SK-N-SH treated with all-trans-retinoic acid at 6 μM for 48 hours (cell line): Measurements from ENCODE around the gene CLPSL2.

ENCODE experiments used
- CREB5 ChIP-seq: fragments of 250-450 bp; sonication (Bioruptor Pico); IDR thresholded peaks from 2 replicates; pipeline ENCODE4 v1.5.1; 2020; ENCODE audit warnings: low read depth, mild to moderate bottlenecking, moderate library complexity
- ISL1 ChIP-seq: fragments of 250-450 bp; sonication (Bioruptor Pico); IDR thresholded peaks from 2 replicates; pipeline ENCODE4 v2.1.2; 2022; ENCODE audit warnings: mild to moderate bottlenecking, moderate library complexity
- OSR1 ChIP-seq: fragments of 250-450 bp; sonication (Bioruptor Pico); IDR thresholded peaks from 2 replicates; pipeline ENCODE4 v1.8.0; 2022; ENCODE audit warnings: moderate library complexity, mild to moderate bottlenecking, inconsistent platforms
- PATZ1 ChIP-seq: fragments of 250-450 bp; sonication (Bioruptor Pico); IDR thresholded peaks from 2 replicates; pipeline ENCODE4 v1.8.0; 2020; ENCODE audit warnings: mild to moderate bottlenecking, moderate library complexity, borderline replicate concordance
- TCF4 ChIP-seq: fragments of 250-450 bp; sonication (Bioruptor Pico); IDR thresholded peaks from 2 replicates; pipeline ENCODE4 v1.8.0; 2021; ENCODE audit warnings: mild to moderate bottlenecking, moderate library complexity, borderline replicate concordance
- TOX ChIP-seq: fragments of 250-450 bp; sonication (Bioruptor Pico); IDR thresholded peaks from 2 replicates; pipeline ENCODE4 v1.8.0; 2021; ENCODE audit warnings: mild to moderate bottlenecking, moderate library complexity, borderline replicate concordance
- TSHZ2 ChIP-seq: fragments of 250-450 bp; sonication (Bioruptor Pico); IDR thresholded peaks from 2 replicates; pipeline ENCODE4 v1.5.0; 2020; ENCODE audit warnings: mild to moderate bottlenecking, moderate library complexity
- ZFP3 ChIP-seq: fragments of 250-450 bp; sonication (Bioruptor Pico); IDR thresholded peaks from 2 replicates; pipeline ENCODE4 v1.5.0; 2020; ENCODE audit warnings: mild to moderate bottlenecking, moderate library complexity
- ZFP30 ChIP-seq: fragments of 450-650 bp; formaldehyde crosslinking; IDR thresholded peaks from 2 replicates; pipeline ENCODE4 v1.5.0; 2022; ENCODE audit warnings: mild to moderate bottlenecking, moderate library complexity

GRCh38 chr6:35801148-35801547 lies 24.8 kb downstream of the CLPSL2 start:
- TF ChIP-seq ZFP30 (no peak), ZFP3 (no peak), TSHZ2 (CRISPR knock-in tag) (no peak), CREB5 (CRISPR knock-in tag) (no peak), TOX (CRISPR knock-in tag) (no peak), ISL1 (CRISPR knock-in tag) (no peak), OSR1 (CRISPR knock-in tag) (no peak), PATZ1 (CRISPR knock-in tag) (no peak), TCF4 (CRISPR knock-in tag) (no peak)
